ENCODE results near the gene SLC16A6. TPM values are rescaled to one million over a fixed set of nuclear protein-coding genes. Genes with fewer than 3 reads are reported as not detected.
"Not testable (repeated sequence)": the region's sequence is repeated elsewhere in the genome, so short reads cannot be mapped to it uniquely, and the experiment has no call there.

The SLC16A6 gene
- total RNA-seq = 1.5 TPM in 2 replicates

DNA sequence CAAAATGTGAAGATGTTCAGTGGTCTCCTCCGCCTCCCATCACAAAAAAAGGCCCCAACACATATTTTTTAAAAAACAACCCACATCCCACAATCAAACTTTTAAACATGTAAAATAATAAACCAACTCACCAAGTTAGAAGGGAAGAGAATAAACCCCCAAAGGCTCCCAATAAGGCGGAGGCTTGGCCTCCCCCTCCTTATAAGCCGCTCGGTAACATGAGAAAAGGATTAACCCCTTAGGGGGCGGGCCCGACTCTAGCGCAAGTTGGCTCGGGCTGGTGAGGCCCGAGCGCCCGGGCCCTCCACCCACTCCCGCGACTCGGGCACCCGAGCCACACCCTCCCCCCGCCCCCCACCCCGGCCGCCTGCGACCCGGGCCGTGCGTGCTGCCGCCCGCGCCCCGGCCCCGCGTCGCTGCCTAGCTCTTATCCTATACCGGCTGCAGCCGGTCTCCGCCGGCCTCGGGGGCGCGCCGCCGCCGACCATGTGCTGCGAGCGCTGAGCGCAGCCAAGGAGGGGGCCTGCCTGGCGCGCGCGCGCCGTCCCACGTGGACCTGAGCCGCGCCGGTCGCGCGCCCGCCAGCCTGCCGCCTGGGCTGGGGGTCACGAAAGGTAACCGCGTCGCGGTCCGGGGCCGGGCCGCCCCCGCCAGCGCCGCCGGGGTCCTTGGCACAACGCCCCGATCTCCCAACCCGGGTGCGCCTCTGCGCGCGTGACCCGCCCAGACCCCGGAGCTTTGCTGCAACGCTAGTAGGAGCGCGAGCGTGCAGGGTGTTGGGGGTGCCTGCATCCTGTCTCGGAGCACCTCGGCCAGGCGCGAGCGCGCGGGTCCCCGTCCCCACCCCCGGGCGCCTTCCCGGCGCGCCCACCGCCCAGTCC, at the start of gene SLC16A6, which contains the start of gene ARSG:
Gene SLC16A6 (minus strand): TSS at position 173 of the 881 bp plus-strand sequence. CDS start 12,807 bp downstream, outside the sequence.
Gene ARSG (plus strand): TSS at position 541 of the 881 bp plus-strand sequence. CDS start 15,999 bp downstream, outside the sequence.
- DNase-seq = peak; percentile 86

GRCh38 chr17:68334393-68334792, 43.5 kb upstream of the SLC16A6 start:
- DNase-seq = no peak

- DNase-seq = not testable (repeated sequence)
Measured at GRCh38 chr17:68331932-68332331, 41.0 kb upstream of the SLC16A6 start.

- DNase-seq = no peak
Measured at GRCh38 chr17:68329331-68329730, 38.4 kb upstream of the SLC16A6 start.

- no peak for DNase-seq
Measured at GRCh38 chr17:68328676-68329075, 37.7 kb upstream of the SLC16A6 start.

- DNase-seq = no peak
Measured at GRCh38 chr17:68327823-68328557, 37.1 kb upstream of the SLC16A6 start.

- DNase-seq = no peak
Measured at GRCh38 chr17:68326681-68327080, 35.8 kb upstream of the SLC16A6 start.

- DNase-seq = no peak
Measured at GRCh38 chr17:68325961-68326360, 35.0 kb upstream of the SLC16A6 start.

GRCh38 chr17:68324654-68325336, 33.9 kb upstream of the SLC16A6 start:
- no peak for DNase-seq

DNA sequence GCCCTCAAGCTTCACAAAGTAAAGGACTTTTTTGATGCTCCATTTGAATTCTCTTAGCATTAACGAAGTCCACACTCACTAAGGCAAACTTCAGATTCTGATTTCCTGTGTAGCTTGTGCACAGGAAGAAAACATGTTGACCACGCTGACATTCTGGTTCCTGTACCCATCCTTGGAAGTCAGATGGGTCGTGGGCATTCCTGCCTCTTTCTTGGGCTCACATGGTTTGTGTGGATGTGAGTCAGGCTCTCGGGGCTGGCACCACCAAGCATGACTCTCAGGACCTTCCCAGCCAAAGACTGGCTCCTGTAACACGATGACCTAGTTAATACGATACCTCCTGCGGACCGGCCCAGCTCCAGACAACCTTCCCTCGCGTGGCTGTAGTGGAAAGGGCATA, 33.2 kb upstream of the SLC16A6 start:
- DNase-seq = peak; percentile 86

DNA sequence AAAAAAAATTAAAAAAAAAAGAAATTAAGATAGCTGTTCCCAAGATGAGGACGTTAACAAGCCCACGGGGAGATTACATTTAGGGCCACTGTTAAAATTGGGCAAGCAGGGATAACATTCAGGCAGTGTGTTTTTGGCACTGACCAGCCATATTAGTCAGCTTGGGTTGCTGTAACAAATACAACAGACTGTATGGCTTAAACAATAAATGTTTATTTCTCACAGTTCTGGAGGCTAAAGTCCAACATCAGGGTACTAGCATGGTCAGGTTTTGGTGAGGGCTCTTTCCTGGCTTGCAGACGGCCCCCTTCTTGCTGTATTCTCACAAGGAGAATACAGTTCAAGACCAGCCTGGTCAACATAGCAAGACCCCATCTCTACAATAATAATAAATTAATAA, 31.7 kb upstream of the SLC16A6 start:
- no peak for DNase-seq

GRCh38 chr17:68321556-68321954, 30.6 kb upstream of the SLC16A6 start:
- DNase-seq = no peak

DNA sequence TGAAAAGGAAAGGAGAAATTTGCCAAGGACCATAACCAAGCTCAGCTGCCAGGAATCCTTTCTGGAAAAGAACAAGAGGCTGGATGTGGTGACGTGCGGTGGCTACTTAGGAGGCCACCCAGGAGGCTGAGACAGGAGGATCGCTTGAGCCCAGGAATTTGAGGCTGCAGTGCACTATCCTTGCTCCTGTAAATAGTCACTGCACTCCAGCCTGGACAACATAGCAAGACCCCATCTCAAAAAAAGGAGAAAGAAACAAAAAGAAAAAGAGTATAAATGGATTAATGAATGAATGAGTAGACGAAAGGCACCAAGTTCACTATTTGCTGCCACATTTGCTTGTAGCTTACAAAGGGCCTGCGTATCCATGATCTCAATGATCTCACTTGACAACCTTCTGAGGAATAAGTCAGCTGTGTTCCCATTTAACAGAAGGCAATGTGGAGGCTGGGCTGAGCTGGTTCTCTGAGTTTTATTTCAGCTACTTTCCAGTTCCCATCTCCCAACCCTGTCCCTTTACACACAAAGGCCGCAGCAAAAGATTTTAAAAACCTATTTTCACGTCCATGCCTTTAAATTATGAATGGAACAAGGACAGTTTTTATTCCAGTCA, 30.1 kb upstream of the SLC16A6 start:
- no peak for DNase-seq

DNA sequence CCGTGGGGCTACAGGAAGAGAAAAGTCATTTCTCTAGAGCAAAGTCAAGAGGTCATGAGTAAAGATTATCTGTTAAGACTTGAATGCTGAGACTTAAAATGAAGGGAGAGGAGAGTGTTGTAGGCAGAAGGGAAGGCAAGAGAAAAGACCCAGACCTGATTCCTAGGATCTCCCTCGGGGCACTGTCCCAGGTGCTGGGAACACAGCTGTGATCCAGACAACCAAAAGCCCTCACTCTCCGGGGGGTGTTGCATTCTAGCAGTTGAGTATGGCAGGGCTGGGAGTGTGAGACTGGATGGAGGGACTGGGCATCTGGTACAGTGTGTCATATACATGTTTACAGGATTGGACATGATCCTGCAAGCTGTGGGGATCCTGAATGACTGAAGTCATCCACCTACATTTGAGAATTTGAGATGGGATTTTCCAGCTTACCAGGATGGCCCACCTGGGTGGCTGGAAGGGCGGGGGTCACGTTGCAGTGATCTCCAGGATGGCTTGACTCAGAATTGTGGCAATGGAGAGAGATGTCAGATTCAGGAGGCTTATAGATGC, 29.5 kb upstream of the SLC16A6 start:
- DNase-seq = no peak

GRCh38 chr17:68319410-68320162, 28.7 kb upstream of the SLC16A6 start:
- no peak for DNase-seq

DNA sequence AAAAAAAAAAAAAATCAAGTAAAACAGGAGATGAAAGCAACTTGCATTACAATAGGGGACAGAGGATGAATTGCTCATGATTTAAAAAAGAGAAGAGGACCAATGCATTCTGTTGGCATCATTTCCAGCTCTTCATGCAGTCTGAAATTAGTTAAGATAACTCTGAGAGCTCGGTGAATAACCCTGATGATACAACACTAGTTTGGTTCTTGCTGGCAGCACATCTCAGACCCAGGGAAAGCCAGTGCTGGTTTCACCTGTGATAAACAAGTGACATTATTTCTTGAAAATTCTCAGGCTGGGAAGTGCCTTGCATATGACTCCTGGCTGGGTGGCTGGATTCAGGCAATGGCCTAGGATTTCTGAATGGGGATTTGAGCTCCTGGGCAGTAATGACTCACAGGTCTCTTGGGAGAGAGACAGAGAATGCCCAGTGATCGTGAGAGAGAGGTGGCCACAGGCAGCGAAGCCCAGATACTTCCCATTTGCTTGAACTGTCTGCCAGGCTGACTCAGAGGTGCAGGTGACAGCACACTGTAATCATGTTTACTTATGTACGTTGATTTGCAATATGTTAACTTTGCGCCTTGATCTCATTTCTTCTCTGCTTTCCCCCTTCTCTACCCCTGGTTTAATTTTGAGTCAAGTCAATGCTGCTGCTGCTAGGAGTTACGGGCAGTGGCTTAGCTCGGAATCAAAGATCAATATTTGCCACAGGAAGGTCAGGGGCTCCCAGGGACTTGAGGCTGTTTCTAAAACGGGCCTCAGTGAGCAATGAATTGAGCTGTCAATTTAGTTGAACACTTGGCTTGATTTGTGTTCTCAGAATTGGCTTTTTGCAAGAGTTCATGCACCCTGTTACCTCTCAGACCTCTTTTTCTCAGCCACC, 27.4 kb upstream of the SLC16A6 start:
- DNase-seq = peak; percentile 84

DNA sequence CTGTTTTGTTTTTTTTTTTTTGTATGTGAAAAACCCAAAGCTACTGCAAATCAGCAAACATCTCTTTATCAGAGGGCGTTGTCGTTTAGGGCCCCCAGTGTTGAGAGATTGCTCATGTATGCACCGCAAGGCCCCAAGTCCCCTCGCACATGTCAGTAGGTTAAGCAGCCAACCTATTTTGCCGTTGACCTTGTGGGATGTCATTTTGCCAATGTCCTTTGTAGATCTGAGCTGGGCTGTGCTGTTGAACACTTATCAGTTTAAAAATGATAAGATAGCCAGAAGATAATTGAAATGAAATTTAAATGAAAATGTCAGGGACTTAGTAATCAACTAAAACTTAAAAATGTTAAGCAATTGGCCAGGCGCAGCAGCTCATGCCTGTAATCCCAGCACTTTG, 26.5 kb upstream of the SLC16A6 start:
- DNase-seq = no peak

DNA sequence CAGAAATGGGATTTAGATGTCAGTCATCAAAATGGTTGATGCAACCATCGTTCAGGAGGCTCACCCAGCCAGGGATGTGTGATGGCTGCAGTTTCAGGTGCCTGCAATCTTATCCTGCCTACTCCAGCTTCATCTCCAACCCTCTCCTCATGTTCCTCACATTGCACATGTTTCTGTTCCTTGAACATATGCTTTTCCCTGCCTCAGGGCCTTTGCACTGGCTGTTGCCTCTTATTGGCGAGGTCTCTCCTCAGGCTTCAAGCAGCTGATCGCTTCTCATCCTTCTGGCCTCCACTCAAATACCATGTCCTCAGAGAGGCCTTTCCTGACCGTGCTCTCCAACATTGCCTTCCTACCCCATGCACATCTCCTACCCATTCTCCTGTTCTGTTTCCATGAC, 25.0 kb upstream of the SLC16A6 start:
- DNase-seq = no peak

DNA sequence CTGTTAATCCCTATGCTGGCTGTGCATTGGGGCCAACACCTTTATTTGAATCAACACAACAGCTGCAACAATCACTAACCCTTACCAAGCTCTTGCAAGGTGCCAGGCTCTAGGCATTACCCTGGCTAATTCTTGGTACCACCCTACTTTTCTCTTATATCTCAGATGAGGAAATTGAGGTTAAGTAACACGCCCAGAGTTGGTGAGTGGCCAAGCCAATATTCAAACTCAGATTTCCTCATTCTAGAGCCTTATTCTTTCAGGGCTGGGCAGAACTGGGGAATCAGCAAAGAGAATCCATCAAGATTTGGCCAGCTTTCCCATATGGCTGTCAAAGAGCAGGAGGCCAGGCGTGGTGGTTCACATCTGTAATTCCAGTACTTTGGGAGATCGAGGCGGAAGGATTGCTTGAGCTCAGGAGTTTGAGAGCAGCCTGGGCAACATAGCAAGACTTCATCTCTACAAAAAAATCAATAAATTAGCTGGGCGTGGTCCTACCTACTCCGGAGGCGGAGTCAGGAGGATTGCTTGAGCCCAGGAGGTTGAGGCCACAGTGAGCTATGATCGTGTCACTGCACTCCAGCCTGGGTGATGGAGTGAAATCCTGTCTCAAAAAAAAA, 24.1 kb upstream of the SLC16A6 start:
- no peak for DNase-seq

DNA sequence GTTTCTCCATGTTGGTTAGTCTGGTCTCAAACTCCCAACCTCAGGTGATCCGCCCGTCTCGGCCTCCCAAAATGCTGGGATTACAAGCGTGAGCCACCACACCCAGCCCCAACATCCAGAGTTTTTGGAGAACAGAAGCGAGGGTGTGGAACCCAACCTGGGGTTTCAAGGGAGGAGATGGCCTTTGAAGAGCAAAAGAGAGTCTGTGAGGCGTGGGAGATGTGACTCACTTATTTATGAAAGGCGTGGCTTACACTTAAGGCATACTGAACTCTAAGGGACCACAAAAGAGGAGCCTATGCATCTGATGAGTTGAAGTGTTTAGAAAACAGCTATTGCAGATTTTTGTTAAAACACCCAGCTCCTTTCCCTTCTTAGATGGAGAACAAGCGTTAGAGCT, 19.2 kb upstream of the SLC16A6 start:
- no peak for DNase-seq
